Panc1 (cell line): ENCODE data around the gene MACC1. TPM values are rescaled to one million over a fixed set of nuclear protein-coding genes. Genes with fewer than 3 reads are reported as not detected.

Experiments
- ATAC-seq: fragments of 200-7000 bp; cut with Tn5 transposase; 2 replicates; pipeline ENCODE4 v1.9.1; 2020; ENCODE audit warnings: mild to moderate bottlenecking, moderate library complexity
- BruUV-seq: library from RNA; stranded (reverse); fragments of 400-500 nt; replicated peaks from 2 replicates; lab custom pipeline; 2021; lab: Mats Ljungman, UMichigan
- CTCF ChIA-PET: fragments of 300-600 bp; sonication (Branson Sonifier 250); formaldehyde crosslinking; loops from one replicate; lab custom pipeline; 2022; ENCODE audit warnings: antibody characterized with exemption; lab: Charles Lee
- POLR2A ChIA-PET: fragments of 300-600 bp; sonication (Branson Sonifier 250); formaldehyde crosslinking; loops from one replicate; lab custom pipeline; 2022; ENCODE audit warnings: antibody characterized with exemption; lab: Charles Lee
- DNase-seq: peaks from one replicate; pipeline ENCODE4 v3.0.0-alpha.2; 2010; ENCODE audit warnings: low read depth, low spot score
- H3K27ac ChIP-seq: 2 replicates; pipeline ENCODE4 v1.5.1; 2011; ENCODE audit warnings: mild to moderate bottlenecking, low read length, inconsistent platforms
- H3K27me3 ChIP-seq: fragments of 200-500 bp; sonication (Bioruptor generic); 2 replicates; pipeline ENCODE4 v1.6.0; 2014; ENCODE audit warnings: low read length, inconsistent platforms; ENCODE audit not compliant: control insufficient read depth, insufficient read depth
- H3K36me3 ChIP-seq: fragments of 200-500 bp; sonication (Bioruptor generic); 2 replicates; pipeline ENCODE4 v1.5.1; 2014; ENCODE audit warnings: inconsistent platforms, mild to moderate bottlenecking, low read length, moderate library complexity; ENCODE audit not compliant: control insufficient read depth, insufficient read depth
- H3K4me1 ChIP-seq: 2 replicates; pipeline ENCODE4 v1.5.1; 2011; ENCODE audit warnings: inconsistent platforms, mild to moderate bottlenecking, low read length, moderate library complexity; ENCODE audit not compliant: control insufficient read depth, insufficient read depth
- H3K4me3 ChIP-seq, 2 experiments: 2 replicates each; pipeline ENCODE4 v1.5.1; 2011 to 2012; ENCODE audit warnings: low read depth in 2 of 2, low read length in 2 of 2, mild to moderate bottlenecking in 2 of 2, inconsistent platforms in 1 of 2, moderate library complexity in 1 of 2
- H3K9me3 ChIP-seq: fragments of 200-500 bp; sonication (Bioruptor generic); 2 replicates; pipeline ENCODE4 v1.5.1; 2014; ENCODE audit warnings: low read depth, mild to moderate bottlenecking, inconsistent platforms, low read length, moderate library complexity; ENCODE audit not compliant: control insufficient read depth, insufficient read depth
- CTCF ChIP-seq: fragments of 450-650 bp; IDR thresholded peaks from 2 replicates; pipeline ENCODE4 v1.5.1; 2017; ENCODE audit warnings: mild to moderate bottlenecking
- POLR2AphosphoS5 ChIP-seq: IDR thresholded peaks from 2 replicates; pipeline ENCODE4 v1.6.1; 2012; ENCODE audit warnings: mild to moderate bottlenecking, low read depth, low read length, moderate library complexity
- REST ChIP-seq, 2 experiments: IDR thresholded peaks; 2 replicates each; pipeline ENCODE4 v1.6.1; 2011 to 2012; ENCODE audit warnings: low read depth in 2 of 2, control low read depth in 1 of 2, low read length in 1 of 2, mild to moderate bottlenecking in 1 of 2, moderate library complexity in 1 of 2; ENCODE audit not compliant: insufficient read depth in 1 of 2
- SIN3A ChIP-seq: IDR thresholded peaks from 2 replicates; pipeline ENCODE4 v1.6.1; 2012; ENCODE audit warnings: low read depth, mild to moderate bottlenecking, low read length, moderate library complexity, borderline replicate concordance; ENCODE audit not compliant: insufficient read depth
- TCF7L2 ChIP-seq: IDR thresholded peaks from 2 replicates; pipeline ENCODE4 v1.6.1; 2011; ENCODE audit warnings: mild to moderate bottlenecking, low read depth, low read length, inconsistent platforms
- in situ Hi-C: cut with HindIII; loops from 2 replicates; pipeline ENCODE4 v1.10.0; 2016; ENCODE audit warnings: low sequenced_read_pairs, low pct_unique_long_range_greater_than_20kb
- intact Hi-C: fragments of 100-400 bp; cut with micrococcal nuclease; formaldehyde crosslinking; loops from one replicate; pipeline ENCODE4 v1.10.0; 2022; ENCODE audit not compliant: unreplicated experiment
- total RNA-seq: library from RNA; stranded (reverse); gene quantifications from one replicate; pipeline ENCODE4 v1.2.1, GENCODE V29; 2021; ENCODE audit not compliant: unreplicated experiment

Gene MACC1
- total RNA-seq, 1 experiment from 2014 or later: 0.08 TPM

- intact Hi-C loops (loop anchor here (10.0 kb wide), 1 partner anchor 56 kb away; the partner anchor contains the start of gene MACC1), in situ Hi-C loops (no loop called here)
- TF ChIP-seq POLR2AphosphoS5 (no peak), CTCF (no peak), REST (IDR thresholded peaks at IDR 0.05; ENCODE audit: insufficient read depth in 1 of 2, low read depth in 2 of 2, low read length in 1 of 2) (no peak)
- POLR2A ChIA-PET: no interaction called here
- ATAC-seq: no peak
- no peak overlapping the region for H3K27ac ChIP-seq
- no TSS peak for BruUV-seq
- no peaks in the 10 kb centered on the region for H3K36me3 ChIP-seq
- H3K27me3 ChIP-seq: no peaks in the 10 kb centered on the region
- no peaks in the 10 kb centered on the region for H3K4me1 ChIP-seq
- CTCF ChIA-PET: no interaction called here
- no peak for DNase-seq
- no peaks in the 10 kb centered on the region for H3K9me3 ChIP-seq
- no peak overlapping the region for H3K4me3 ChIP-seq
These were observed 58.5 kb downstream of the MACC1 start for GRCh38 chr7:20158684-20159083.

- CTCF ChIA-PET: no interaction called here
- no peak overlapping the region for H3K4me3 ChIP-seq
- no peaks in the 10 kb centered on the region for H3K4me1 ChIP-seq
- TF ChIP-seq REST (IDR thresholded peaks at IDR 0.05; ENCODE audit: insufficient read depth in 1 of 2, low read depth in 2 of 2, low read length in 1 of 2) (no peak), CTCF (no peak), TCF7L2 (no peak), POLR2AphosphoS5 (no peak), SIN3A (no peak)
- in situ Hi-C loops (no loop called here), intact Hi-C loops (loop anchor here (10.0 kb wide), 1 partner anchor 57 kb away; the partner anchor contains the start of gene MACC1)
- no peaks in the 10 kb centered on the region for H3K36me3 ChIP-seq
- POLR2A ChIA-PET: no interaction called here
- ATAC-seq: no peak
- BruUV-seq: no TSS peak
- H3K27me3 ChIP-seq: no peaks in the 10 kb centered on the region
- no peaks in the 10 kb centered on the region for H3K9me3 ChIP-seq
- no peak for DNase-seq
- no peak overlapping the region for H3K27ac ChIP-seq
These were observed 59.7 kb downstream of the MACC1 start for GRCh38 chr7:20157456-20157855.
